ENCODE measurements around the gene SCNN1G. TPM values are rescaled to one million over a fixed set of nuclear protein-coding genes. Genes with fewer than 3 reads are reported as not detected.

Gene SCNN1G
- total RNA-seq, 1 donor from 2014 or later: not detected

- no peak overlapping the region for H3K27ac Mint-ChIP-seq (ENCODE audit: unreplicated experiment)
- H3K4me3 Mint-ChIP-seq (ENCODE audit: unreplicated experiment): no peak overlapping the region
- no peak for DNase-seq (ENCODE audit: low spot score)
- no peak for TF ChIP-seq CTCF (IDR thresholded peaks at IDR 0.05; ENCODE audit: unreplicated experiment)
- H3K4me1 Mint-ChIP-seq (ENCODE audit: unreplicated experiment): no peaks in the 10 kb centered on the region
- no peaks in the 10 kb centered on the region for H3K9me3 Mint-ChIP-seq (ENCODE audit: unreplicated experiment)
- no peaks in the 10 kb centered on the region for H3K36me3 Mint-ChIP-seq (ENCODE audit: low read depth, unreplicated experiment)
- H3K27me3 Mint-ChIP-seq (ENCODE audit: unreplicated experiment): peaks cover 2% of the 10 kb centered on the region
Observed at GRCh38 chr16:23194497-23195221, 12.1 kb downstream of the SCNN1G start.

GRCh38 chr16:23195366-23195978 is 12.9 kb downstream of the SCNN1G start:
- Mint-ChIP-seq H3K27me3 (ENCODE audit: unreplicated experiment) (peaks cover 2% of the 10 kb centered on the region), H3K4me3 (ENCODE audit: unreplicated experiment) (no peak overlapping the region), H3K9me3 (ENCODE audit: unreplicated experiment) (no peaks in the 10 kb centered on the region), H3K36me3 (ENCODE audit: low read depth, unreplicated experiment) (no peaks in the 10 kb centered on the region), H3K27ac (ENCODE audit: unreplicated experiment) (no peak overlapping the region), H3K4me1 (ENCODE audit: unreplicated experiment) (no peaks in the 10 kb centered on the region)
- DNase-seq (ENCODE audit: low spot score): no peak
- no peak for TF ChIP-seq CTCF (IDR thresholded peaks at IDR 0.05; ENCODE audit: unreplicated experiment)

DNA sequence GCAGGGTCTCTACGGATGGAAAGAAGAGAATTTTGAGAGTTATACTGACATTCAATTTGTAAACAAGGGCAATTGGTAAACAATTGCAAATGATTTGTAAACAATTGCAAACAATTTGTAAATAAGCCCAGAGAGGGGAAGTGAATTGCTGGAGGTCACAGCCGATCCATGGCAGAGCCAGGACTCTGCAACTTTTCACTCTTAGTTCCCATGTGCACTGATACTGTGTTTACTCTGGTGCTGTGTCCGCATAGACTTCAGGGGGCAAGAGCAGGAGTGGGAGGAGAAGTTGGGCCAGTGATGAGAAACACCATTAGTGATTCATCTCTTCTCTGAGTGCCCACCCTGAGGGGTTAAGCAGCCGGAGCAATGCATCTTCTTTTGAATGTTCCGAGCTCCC is 14.0 kb downstream of the SCNN1G start:
- TF ChIP-seq CTCF (IDR thresholded peaks at IDR 0.05; ENCODE audit: unreplicated experiment): no peak
- no peak for DNase-seq (ENCODE audit: low spot score)
- Mint-ChIP-seq H3K27me3 (ENCODE audit: unreplicated experiment) (peaks cover 2% of the 10 kb centered on the region), H3K4me3 (ENCODE audit: unreplicated experiment) (no peak overlapping the region), H3K36me3 (ENCODE audit: low read depth, unreplicated experiment) (no peaks in the 10 kb centered on the region), H3K27ac (ENCODE audit: unreplicated experiment) (no peak overlapping the region), H3K9me3 (ENCODE audit: unreplicated experiment) (no peaks in the 10 kb centered on the region), H3K4me1 (ENCODE audit: unreplicated experiment) (no peaks in the 10 kb centered on the region)

DNA sequence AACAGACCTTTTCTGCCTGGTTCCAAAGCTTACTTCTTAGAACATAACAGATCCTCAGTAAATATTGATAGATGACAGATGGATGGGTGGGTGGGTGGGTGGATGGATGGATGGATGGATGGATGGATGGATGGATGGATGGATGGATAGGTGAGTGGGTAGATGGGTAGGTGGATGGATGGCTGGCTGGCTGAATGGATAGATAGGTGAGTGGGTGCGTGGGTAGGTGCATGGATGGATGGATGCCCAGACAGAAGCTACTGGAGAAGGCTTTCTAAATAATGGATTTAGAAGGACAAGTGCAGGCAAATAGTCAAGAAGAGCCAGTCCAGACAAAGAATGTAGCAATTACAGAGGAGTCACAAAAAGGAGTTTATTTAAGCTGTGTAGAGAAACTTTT is 19.6 kb downstream of the SCNN1G start:
- Mint-ChIP-seq H3K27me3 (ENCODE audit: unreplicated experiment) (peaks cover 2% of the 10 kb centered on the region), H3K9me3 (ENCODE audit: unreplicated experiment) (no peaks in the 10 kb centered on the region), H3K4me3 (ENCODE audit: unreplicated experiment) (no peak overlapping the region), H3K4me1 (ENCODE audit: unreplicated experiment) (no peaks in the 10 kb centered on the region), H3K27ac (ENCODE audit: unreplicated experiment) (no peak overlapping the region), H3K36me3 (ENCODE audit: low read depth, unreplicated experiment) (no peaks in the 10 kb centered on the region)
- TF ChIP-seq CTCF (IDR thresholded peaks at IDR 0.05; ENCODE audit: unreplicated experiment): no peak
- DNase-seq (ENCODE audit: low spot score): no peak

- DNase-seq (ENCODE audit: low spot score): no peak
- Mint-ChIP-seq H3K27ac (ENCODE audit: unreplicated experiment) (no peak overlapping the region), H3K27me3 (ENCODE audit: unreplicated experiment) (peaks cover 5% of the 10 kb centered on the region), H3K9me3 (ENCODE audit: unreplicated experiment) (no peaks in the 10 kb centered on the region), H3K36me3 (ENCODE audit: low read depth, unreplicated experiment) (peaks cover 3% of the 10 kb centered on the region), H3K4me1 (ENCODE audit: unreplicated experiment) (no peaks in the 10 kb centered on the region), H3K4me3 (ENCODE audit: unreplicated experiment) (no peak overlapping the region)
- no peak for TF ChIP-seq CTCF (IDR thresholded peaks at IDR 0.05; ENCODE audit: unreplicated experiment)
Observed at GRCh38 chr16:23206986-23207385, 24.4 kb downstream of the SCNN1G start.
